OCI-LY3 (cell line): ENCODE results near the gene MYL3.

ENCODE experiments used
- EZH2phosphoT487 ChIP-seq: fragments of 200-600 bp; shearing (Covaris generic); IDR thresholded peaks from 2 replicates; pipeline ENCODE4 v1.6.1; 2018; ENCODE audit warnings: antibody characterized with exemption, mixed run types, low read depth
- TF ChIP-seq, protein P1 (sequence below): fragments of 200-600, 300-600 bp; sonication (generic); IDR thresholded peaks from 2 replicates; pipeline ENCODE4 v1.5.1; 2014; ENCODE audit warnings: antibody characterized with exemption, low read length, low read depth

DNA sequence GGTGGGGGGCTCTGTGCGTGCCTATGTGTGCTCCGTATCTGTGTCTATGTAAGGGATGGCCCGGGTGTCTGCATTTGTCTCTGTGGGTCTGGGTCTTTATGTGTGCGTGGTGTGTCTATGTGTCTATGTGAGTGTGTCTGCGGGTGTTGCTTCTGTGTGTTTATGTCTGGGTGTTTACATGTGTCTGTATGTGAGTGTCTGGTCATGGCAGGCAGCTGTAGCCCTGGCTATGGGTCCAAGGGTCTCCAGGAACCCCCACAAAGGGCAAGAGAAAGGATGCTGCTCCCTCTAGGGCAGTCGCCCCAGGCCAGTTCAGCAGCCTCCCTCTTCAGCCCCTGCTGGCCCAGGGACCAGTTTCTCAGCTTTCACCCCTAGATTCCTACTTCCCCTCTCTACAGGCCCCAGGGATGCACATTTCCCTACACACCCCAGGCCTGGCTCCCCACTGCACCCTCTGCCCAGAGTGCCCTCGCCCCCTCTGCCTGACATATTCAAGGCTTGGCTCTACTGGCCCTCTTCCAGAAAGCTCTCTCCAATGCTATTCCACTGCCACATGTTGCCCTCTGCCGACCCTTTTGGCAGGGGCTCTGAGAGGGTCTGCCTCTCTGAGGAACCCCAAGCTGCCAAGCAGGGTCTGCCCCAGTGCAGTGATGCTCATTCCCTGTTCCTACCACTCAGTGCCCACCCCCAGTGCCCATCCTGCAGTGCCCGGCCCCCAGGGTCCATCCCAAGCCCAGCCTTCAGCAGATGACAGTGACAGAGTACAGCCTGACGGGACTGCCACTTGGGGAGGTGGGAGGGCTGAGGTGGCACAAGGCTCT is 1.0 kb upstream of the MYL3 start:
- TF ChIP-seq, protein P1, sequence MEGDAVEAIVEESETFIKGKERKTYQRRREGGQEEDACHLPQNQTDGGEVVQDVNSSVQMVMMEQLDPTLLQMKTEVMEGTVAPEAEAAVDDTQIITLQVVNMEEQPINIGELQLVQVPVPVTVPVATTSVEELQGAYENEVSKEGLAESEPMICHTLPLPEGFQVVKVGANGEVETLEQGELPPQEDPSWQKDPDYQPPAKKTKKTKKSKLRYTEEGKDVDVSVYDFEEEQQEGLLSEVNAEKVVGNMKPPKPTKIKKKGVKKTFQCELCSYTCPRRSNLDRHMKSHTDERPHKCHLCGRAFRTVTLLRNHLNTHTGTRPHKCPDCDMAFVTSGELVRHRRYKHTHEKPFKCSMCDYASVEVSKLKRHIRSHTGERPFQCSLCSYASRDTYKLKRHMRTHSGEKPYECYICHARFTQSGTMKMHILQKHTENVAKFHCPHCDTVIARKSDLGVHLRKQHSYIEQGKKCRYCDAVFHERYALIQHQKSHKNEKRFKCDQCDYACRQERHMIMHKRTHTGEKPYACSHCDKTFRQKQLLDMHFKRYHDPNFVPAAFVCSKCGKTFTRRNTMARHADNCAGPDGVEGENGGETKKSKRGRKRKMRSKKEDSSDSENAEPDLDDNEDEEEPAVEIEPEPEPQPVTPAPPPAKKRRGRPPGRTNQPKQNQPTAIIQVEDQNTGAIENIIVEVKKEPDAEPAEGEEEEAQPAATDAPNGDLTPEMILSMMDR = peak; percentile 12; the same call in 1 of the 2 replicates
- TF ChIP-seq EZH2phosphoT487 = no peak
